ENCODE results near the gene LAMC3.

GRCh38 chr9:131027048-131027871, 18.3 kb downstream of the LAMC3 start:
- TF ChIP-seq POLR2A (IDR thresholded peaks at IDR 0.05; ENCODE audit: low read length), result no peak
- TF ChIP-seq GATA1 (IDR thresholded peaks at IDR 0.05; ENCODE audit: low read depth, low read length), result no peak

Data from erythroblast (primary cell).